ENCODE data around the gene PRKAG1. TPM values are rescaled to one million over a fixed set of nuclear protein-coding genes. Genes with fewer than 3 reads are reported as not detected.

Gene PRKAG1
- total and polyA plus RNA-seq, 8 donors: 48.4 to 81.8 (median 78.3) TPM

DNA sequence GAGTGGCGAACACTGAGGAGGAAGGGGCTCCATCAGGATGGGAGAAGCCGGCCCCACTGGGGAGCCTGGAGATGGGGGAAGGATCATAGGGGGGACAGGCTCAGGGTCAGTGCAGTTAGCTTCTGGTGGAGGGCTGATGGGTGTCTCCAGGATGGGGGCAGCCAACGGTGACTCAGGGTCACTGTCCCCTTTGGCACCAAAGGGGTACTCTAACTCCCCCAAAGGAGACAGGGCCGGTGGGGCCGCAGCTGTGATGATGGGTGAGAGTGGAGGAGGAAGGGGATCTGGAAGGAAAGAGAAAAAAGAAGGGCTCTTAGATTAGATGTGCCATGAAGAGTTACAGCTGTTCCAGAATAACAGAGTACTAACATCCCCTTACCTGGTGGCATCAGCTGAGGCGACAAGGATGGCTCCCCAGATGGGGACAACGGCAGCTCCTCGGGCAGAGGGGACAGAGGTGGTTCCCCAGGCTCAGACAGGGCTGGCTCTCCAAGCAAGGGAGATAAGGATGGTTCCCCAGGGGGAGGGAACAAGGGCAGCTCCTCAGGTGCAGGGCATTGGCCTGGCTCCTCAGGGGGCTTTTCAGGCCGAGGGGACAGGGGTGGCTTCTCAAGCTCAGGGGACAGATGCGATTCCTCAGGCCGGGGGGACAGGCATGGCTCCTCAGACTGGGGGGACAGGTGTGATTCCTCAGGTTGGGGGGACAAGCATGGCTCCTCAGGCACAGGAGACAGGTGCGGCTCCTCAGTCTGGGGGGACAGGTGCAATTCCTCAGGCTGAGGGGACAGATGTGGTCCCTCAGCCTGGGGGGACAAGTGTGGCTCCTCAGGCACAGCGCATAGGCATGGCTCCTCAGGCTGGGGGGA is 32.2 kb upstream of the PRKAG1 start:
- intact Hi-C loops (cut with DNase I): no loop called here
- ATAC-seq (no peak), DNase-seq (no peak)

GRCh38 chr12:49049566-49050224 is 31.1 kb upstream of the PRKAG1 start:
- ATAC-seq: no peak
- H3K36me3 ChIP-seq: peaks cover 0 to 100% of the 10 kb centered on the region in 2 donors
- DNase-seq: no peak

More for the DNA sequence above, 32.2 kb upstream of the PRKAG1 start:
- TF ChIP-seq, protein P1, sequence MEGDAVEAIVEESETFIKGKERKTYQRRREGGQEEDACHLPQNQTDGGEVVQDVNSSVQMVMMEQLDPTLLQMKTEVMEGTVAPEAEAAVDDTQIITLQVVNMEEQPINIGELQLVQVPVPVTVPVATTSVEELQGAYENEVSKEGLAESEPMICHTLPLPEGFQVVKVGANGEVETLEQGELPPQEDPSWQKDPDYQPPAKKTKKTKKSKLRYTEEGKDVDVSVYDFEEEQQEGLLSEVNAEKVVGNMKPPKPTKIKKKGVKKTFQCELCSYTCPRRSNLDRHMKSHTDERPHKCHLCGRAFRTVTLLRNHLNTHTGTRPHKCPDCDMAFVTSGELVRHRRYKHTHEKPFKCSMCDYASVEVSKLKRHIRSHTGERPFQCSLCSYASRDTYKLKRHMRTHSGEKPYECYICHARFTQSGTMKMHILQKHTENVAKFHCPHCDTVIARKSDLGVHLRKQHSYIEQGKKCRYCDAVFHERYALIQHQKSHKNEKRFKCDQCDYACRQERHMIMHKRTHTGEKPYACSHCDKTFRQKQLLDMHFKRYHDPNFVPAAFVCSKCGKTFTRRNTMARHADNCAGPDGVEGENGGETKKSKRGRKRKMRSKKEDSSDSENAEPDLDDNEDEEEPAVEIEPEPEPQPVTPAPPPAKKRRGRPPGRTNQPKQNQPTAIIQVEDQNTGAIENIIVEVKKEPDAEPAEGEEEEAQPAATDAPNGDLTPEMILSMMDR (IDR thresholded peaks at IDR 0.05): no peak
- Histone ChIP-seq H3K9me3 (no peaks in the 10 kb centered on the region), H3K4me3 (no peak overlapping the region), H3K27me3 (no peaks in the 10 kb centered on the region), H3K4me1 (peaks cover 7 to 15% of the 10 kb centered on the region in 2 donors), H3K36me3 (peaks cover 0 to 95% of the 10 kb centered on the region in 2 donors), H3K27ac (no peak overlapping the region)

DNA sequence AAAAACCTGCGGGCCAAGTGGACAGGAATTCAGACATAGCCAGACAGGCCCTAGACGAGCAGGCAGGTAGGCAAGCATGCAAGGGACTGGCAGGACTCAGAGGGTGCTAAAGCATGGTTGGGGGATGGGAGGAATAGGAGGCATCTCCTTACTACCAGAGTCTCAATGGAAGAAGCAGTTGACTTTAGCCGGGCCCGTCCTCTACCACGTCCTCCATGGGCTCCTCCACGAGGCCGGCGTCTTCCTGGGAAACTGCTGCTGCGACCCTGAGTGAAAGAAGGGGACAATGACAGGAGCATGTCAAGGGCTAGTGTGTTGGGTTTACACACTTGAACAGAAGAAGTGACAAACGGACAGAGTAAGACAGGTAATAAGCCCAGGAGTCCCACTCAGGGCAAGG is 30.4 kb upstream of the PRKAG1 start:
- DNase-seq (no peak), ATAC-seq (no peak)
- no peaks in the 10 kb centered on the region for H3K9me3 ChIP-seq
- intact Hi-C loops (cut with DNase I): no loop called here
- H3K4me3 ChIP-seq: no peak overlapping the region
- TF ChIP-seq, protein P1 (IDR thresholded peaks at IDR 0.05): no peak
- H3K27me3 ChIP-seq: no peaks in the 10 kb centered on the region
- H3K27ac ChIP-seq: no peak overlapping the region
- no peaks in the 10 kb centered on the region for H3K4me1 ChIP-seq
- H3K36me3 ChIP-seq: peaks cover 0 to 100% of the 10 kb centered on the region in 2 donors

More at GRCh38 chr12:49049566-49050224, 31.1 kb upstream of the PRKAG1 start:
- Histone ChIP-seq H3K4me3 (no peak overlapping the region), H3K27ac (no peak overlapping the region), H3K4me1 (peaks cover 0 to 5% of the 10 kb centered on the region in 2 donors), H3K27me3 (no peaks in the 10 kb centered on the region), H3K9me3 (no peaks in the 10 kb centered on the region)
- TF ChIP-seq, protein P1 (IDR thresholded peaks at IDR 0.05): no peak
- intact Hi-C loops (cut with DNase I): no loop called here

DNA sequence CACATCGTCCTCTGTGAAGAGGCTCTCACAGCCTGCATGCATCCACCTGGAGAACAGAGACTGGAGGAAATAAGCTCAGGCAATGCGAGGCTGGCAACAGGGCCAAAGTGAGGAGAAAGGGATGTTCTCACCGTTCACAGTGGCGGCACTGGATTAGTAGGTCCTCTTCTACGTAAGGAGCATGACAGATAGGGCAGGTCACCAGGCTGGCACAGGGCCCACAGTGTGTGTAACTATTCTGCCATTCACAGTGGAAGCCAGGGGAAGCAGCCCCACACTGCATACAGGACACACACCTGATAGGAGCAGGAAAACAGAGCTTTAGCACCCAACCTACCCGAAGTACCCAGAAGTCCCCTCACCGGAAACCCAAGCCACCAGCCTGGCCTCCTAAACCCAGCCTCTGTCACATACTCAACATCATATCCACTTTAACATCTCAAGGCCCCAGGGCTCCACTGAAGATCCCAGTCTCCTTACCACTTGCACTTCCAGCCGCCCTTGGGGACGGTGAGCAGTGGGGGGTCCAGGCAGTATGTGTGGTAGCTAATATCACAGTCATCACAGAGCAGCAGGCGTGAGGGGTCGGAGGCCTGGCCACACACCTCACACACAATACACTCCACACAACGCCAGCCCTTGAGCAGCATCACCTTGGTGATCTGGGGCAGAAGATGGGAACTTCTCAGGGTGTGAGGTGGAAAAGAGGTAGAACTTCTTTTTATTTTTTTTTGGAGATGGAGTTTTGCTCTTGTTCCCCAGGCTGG is 27.7 kb upstream of the PRKAG1 start:
- Histone ChIP-seq H3K4me1 (no peaks in the 10 kb centered on the region), H3K36me3 (peaks cover 6 to 100% of the 10 kb centered on the region in 2 donors), H3K27ac (no peak overlapping the region), H3K9me3 (no peaks in the 10 kb centered on the region), H3K27me3 (no peaks in the 10 kb centered on the region), H3K4me3 (no peak overlapping the region)
- ATAC-seq: no peak
- intact Hi-C loops (cut with DNase I): no loop called here
- no peak for DNase-seq
- TF ChIP-seq, protein P1 (IDR thresholded peaks at IDR 0.05): no peak

All from left lung (tissue), 10 donors.